SK-N-MC (cell line): ENCODE data around the gene SNCA.

ENCODE experiments used
- EZH2 ChIP-seq: fragments of 200-600 bp; sonication (generic); IDR thresholded peaks from one replicate; pipeline ENCODE4 v1.6.1; 2017; ENCODE audit warnings: antibody characterized with exemption
- FOXP2 ChIP-seq: optimal IDR thresholded peaks from 2 replicates; pipeline ENCODE3; 2011; ENCODE audit warnings: mild to moderate bottlenecking, moderate library complexity; ENCODE audit not compliant: insufficient read depth; ENCODE audit errors: extremely low read length, control extremely low read depth
- POLR2AphosphoS5 ChIP-seq: IDR thresholded peaks from 2 replicates; pipeline ENCODE4 v1.6.1; 2012; ENCODE audit warnings: mild to moderate bottlenecking, low read depth, low read length, borderline replicate concordance

DNA sequence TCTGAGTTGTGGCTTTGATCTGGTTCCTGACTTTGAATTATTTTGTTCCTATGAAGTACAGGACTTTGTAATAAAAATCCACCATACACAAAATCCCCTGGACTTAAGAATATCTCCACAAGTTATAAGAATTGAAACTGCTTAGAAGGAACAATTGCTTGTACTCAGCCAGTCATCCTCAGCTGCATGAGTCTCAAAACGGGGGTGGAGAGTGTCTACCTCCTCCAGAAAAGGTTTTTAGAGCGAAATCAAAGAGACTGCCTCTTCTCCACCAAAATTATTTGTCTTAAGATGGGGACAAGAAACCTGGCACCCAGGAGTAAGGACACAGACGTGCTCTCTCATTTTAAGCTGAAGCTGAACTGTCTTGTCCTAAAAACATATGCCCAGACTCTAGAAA lies 74.7 kb downstream of the SNCA start:
- TF ChIP-seq EZH2, result no peak
- TF ChIP-seq POLR2AphosphoS5, result no peak
- no peak for TF ChIP-seq FOXP2
